DOHH2 (cell line): ENCODE measurements around the gene STAT2.
A peak's percentile ranks its signal among the peaks of the same experiment; 100 is the strongest.

Source experiments
- H3F3A ChIP-seq: fragments of 200-600 bp; sonication (generic), shearing (Covaris generic); 2 replicates; pipeline ENCODE4 v1.6.0; 2016; ENCODE audit warnings: antibody characterized with exemption, mild to moderate bottlenecking; ENCODE audit not compliant: control insufficient read depth, insufficient read depth
- H3K27ac ChIP-seq: fragments of 200-600 bp; sonication (generic); 2 replicates; pipeline ENCODE4 v1.5.1; 2014; ENCODE audit warnings: low read depth, mild to moderate bottlenecking, low read length, moderate library complexity
- H3K27me3 ChIP-seq: fragments of 200-600 bp; sonication (generic); 2 replicates; pipeline ENCODE4 v1.6.1; 2014; ENCODE audit warnings: mild to moderate bottlenecking, low read length, mixed read lengths; ENCODE audit not compliant: control insufficient read depth
- H3K36me3 ChIP-seq: fragments of 200-600 bp; sonication (generic); 2 replicates; pipeline ENCODE4 v1.6.1; 2014; ENCODE audit warnings: mild to moderate bottlenecking, low read length, moderate library complexity, mixed read lengths; ENCODE audit not compliant: control insufficient read depth
- H3K4me1 ChIP-seq: fragments of 200-600 bp; sonication (generic); 2 replicates; pipeline ENCODE4 v1.6.1; 2014; ENCODE audit warnings: mild to moderate bottlenecking, low read length, mixed read lengths; ENCODE audit not compliant: control insufficient read depth
- H3K4me2 ChIP-seq: fragments of 200-600 bp; sonication (generic); 2 replicates; pipeline ENCODE4 v1.6.0; 2014; ENCODE audit warnings: mild to moderate bottlenecking, low read length, moderate library complexity
- H3K4me3 ChIP-seq: fragments of 200-600 bp; sonication (generic); 2 replicates; pipeline ENCODE4 v1.5.1; 2014; ENCODE audit warnings: mild to moderate bottlenecking, low read length, mixed read lengths
- H3K79me2 ChIP-seq: fragments of 200-600 bp; sonication (generic); 2 replicates; pipeline ENCODE4 v1.6.1; 2014; ENCODE audit warnings: mild to moderate bottlenecking, low read length, mixed read lengths; ENCODE audit not compliant: control insufficient read depth
- H3K9me2 ChIP-seq: fragments of 200-600 bp; sonication (generic); replicated peaks from 2 replicates; pipeline ENCODE4 v1.6.1; 2014; ENCODE audit warnings: mild to moderate bottlenecking, low read length, mixed read lengths; ENCODE audit not compliant: control insufficient read depth
- H3K9me3 ChIP-seq: fragments of 200-600 bp; sonication (generic); 2 replicates; pipeline ENCODE4 v1.6.1; 2014; ENCODE audit warnings: antibody characterized with exemption, low read length, mixed read lengths; ENCODE audit not compliant: control insufficient read depth, insufficient read depth
- H4K20me1 ChIP-seq: fragments of 200-600 bp; sonication (generic); 2 replicates; pipeline ENCODE4 v1.6.0; 2014; ENCODE audit warnings: low read depth, mild to moderate bottlenecking, antibody characterized with exemption, low read length, moderate library complexity; ENCODE audit not compliant: control insufficient read depth, insufficient read depth
- EZH2phosphoT487 ChIP-seq: fragments of 200-600 bp; sonication (generic); IDR thresholded peaks from 2 replicates; pipeline ENCODE4 v1.6.1; 2017; ENCODE audit warnings: borderline replicate concordance, mild to moderate bottlenecking, antibody characterized with exemption, low read length, moderate library complexity, mixed read lengths
- TF ChIP-seq, protein P1 (sequence below): fragments of 200-600 bp; sonication (generic); IDR thresholded peaks from one replicate; pipeline ENCODE4 v1.5.1; 2014; ENCODE audit warnings: antibody characterized with exemption, mild to moderate bottlenecking, low read depth, low read length; ENCODE audit not compliant: poor library complexity, severe bottlenecking

Gene STAT2

DNA sequence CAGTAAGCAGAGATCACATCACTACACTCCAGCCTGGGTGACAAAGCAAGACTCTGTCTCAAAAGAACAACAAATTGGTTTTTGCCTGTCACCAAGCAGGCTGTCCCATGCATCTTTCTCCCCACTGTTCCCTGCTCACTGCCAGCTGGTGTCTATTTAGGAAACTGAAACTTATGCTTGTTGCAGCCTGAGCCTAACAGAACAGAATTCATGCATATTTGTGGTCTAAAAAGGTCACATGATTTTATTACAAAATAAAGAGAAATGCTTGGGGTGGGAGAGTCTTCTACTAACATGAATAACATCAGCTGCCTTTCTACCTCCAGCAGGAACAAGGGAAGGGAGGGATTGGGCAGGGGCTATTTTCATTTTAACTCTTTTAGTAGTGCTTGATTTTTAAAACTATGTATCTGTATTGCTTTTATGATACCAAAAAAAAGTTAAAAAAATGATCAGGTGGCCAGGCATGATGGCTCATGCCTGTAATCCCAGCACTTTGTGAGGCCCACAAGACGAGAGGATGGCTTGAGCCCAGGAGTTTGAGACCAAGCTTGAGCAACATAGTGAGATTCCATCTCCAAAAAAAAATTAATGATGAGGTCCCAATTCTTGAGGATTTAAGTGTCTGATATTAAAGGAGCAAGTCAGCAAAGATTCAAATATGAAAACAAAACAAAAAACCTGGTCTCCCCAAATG is 923 bp downstream of the STAT2 start:
- Histone ChIP-seq H3K9me3 (no peaks in the 10 kb centered on the region), H3K4me3 (peak overlapping the region; percentile 90), H3K79me2 (peaks cover 22% of the 10 kb centered on the region), H4K20me1 (no peaks in the 10 kb centered on the region), H3K36me3 (peaks cover 32% of the 10 kb centered on the region), H3K27ac (peak overlapping the region; percentile 20; the same call in 1 of the 2 replicates), H3K4me2 (peak overlapping the region; percentile 94), H3K27me3 (no peaks in the 10 kb centered on the region), H3F3A (no peaks in the 10 kb centered on the region), H3K4me1 (peaks cover 38% of the 10 kb centered on the region), H3K9me2 (no peaks in the 10 kb centered on the region)
- TF ChIP-seq EZH2phosphoT487: no peak
- TF ChIP-seq, protein P1, sequence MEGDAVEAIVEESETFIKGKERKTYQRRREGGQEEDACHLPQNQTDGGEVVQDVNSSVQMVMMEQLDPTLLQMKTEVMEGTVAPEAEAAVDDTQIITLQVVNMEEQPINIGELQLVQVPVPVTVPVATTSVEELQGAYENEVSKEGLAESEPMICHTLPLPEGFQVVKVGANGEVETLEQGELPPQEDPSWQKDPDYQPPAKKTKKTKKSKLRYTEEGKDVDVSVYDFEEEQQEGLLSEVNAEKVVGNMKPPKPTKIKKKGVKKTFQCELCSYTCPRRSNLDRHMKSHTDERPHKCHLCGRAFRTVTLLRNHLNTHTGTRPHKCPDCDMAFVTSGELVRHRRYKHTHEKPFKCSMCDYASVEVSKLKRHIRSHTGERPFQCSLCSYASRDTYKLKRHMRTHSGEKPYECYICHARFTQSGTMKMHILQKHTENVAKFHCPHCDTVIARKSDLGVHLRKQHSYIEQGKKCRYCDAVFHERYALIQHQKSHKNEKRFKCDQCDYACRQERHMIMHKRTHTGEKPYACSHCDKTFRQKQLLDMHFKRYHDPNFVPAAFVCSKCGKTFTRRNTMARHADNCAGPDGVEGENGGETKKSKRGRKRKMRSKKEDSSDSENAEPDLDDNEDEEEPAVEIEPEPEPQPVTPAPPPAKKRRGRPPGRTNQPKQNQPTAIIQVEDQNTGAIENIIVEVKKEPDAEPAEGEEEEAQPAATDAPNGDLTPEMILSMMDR: no peak

DNA sequence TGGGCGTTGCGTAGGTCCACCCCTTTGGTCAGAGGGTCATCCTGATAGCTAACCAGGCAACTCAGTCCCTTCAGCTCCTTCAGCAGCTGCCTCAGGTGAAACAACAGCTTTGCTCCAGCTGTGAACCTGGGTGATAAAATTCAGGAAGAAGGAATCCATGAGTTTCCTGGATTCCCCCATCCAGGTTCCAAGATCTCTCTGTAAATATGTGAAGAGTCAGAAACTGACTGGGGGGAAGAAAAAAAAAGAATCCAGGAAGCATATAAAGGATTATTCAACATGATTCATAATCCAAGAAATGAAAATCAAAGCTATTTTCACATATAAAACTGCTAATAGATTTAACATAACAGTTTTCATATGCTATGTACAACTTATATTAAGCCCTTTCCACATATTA is 8.6 kb downstream of the STAT2 start:
- Histone ChIP-seq H3K79me2 (no peaks in the 10 kb centered on the region), H3K36me3 (peaks cover 79% of the 10 kb centered on the region), H3K9me3 (no peaks in the 10 kb centered on the region), H3K27me3 (no peaks in the 10 kb centered on the region), H3K27ac (no peak overlapping the region; the same call in 1 of the 2 replicates), H3K4me2 (no peak overlapping the region), H3K9me2 (no peaks in the 10 kb centered on the region), H3K4me1 (no peaks in the 10 kb centered on the region), H3F3A (no peaks in the 10 kb centered on the region), H3K4me3 (no peak overlapping the region), H4K20me1 (no peaks in the 10 kb centered on the region)
- no peak for TF ChIP-seq EZH2phosphoT487
- TF ChIP-seq, protein P1: no peak

DNA sequence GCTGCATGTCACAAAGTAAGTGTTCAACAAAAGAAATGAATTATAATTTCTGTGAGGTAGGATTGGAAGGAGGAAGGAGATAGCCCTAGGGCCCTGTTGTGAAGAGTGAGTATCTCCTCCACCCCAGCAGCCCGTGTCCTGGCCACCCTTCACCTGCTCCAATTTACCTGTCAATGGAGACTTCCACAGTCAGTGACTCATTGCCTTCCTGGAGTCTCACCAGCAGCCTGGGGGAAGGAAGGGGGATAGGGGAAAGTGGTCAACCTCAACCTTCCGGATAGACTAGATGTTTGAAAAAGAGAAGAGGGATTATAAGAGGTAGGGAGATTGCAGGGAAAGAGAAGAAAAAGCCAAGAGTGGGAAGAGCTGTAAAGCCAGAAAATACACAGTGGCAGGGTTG is 9.2 kb downstream of the STAT2 start:
- H3K4me3 ChIP-seq: no peak overlapping the region
- H3K9me3 ChIP-seq: no peaks in the 10 kb centered on the region
- no peaks in the 10 kb centered on the region for H4K20me1 ChIP-seq
- no peaks in the 10 kb centered on the region for H3K27me3 ChIP-seq
- H3K27ac ChIP-seq: no peak overlapping the region
- peaks cover 79% of the 10 kb centered on the region for H3K36me3 ChIP-seq
- TF ChIP-seq, protein P1: no peak
- TF ChIP-seq EZH2phosphoT487: no peak
- no peaks in the 10 kb centered on the region for H3K79me2 ChIP-seq
- no peak overlapping the region for H3K4me2 ChIP-seq
- H3K9me2 ChIP-seq: no peaks in the 10 kb centered on the region
- H3F3A ChIP-seq: no peaks in the 10 kb centered on the region
- no peaks in the 10 kb centered on the region for H3K4me1 ChIP-seq
